Stimulated activated CD8-positive, alpha-beta memory T cell treated with anti-CD3 and anti-CD28 coated beads, Interleukin-15, amount 100 ng/mL, for 24 hours (primary cell): ENCODE results near the gene SMAD3.

Source experiments
- DNase-seq: peaks from one replicate; pipeline ENCODE4 v3.0.0-alpha.2; 2020; ENCODE audit warnings: low read depth

SMAD3 gene

DNA sequence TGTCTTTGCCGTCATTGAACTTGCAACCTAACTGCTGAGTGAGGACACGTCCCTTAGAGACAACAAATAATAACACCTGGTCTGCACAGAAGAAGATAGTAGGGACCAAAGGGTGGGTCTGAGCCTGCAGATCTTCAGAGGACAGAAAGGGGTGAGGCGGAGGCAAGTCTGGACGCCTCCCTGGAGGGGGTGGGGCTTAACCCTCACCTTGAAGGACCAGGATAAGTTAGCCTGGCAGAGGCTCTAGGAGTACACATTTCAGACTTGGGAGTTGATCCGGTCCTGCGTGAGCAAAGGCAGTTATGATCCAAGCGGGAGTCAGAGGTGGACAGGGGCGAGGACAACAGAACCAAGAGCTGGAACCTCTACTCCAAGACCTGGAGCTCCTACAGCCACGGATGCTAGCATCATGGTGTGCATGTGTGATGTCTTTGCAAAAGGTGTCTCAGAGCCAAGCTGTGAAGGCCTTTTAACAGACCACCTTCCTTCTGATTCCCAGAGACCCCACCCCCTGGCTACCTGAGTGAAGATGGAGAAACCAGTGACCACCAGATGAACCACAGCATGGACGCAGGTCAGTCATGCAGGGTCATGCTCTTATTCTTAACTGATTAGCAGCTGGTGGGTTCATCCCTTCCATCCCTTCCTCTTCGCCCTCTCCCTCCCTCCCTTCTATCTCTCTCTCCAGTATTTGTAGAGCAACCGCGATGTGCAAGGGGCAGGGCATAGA is 101.0 kb downstream of the SMAD3 start:
- DNase-seq, result no peak

DNA sequence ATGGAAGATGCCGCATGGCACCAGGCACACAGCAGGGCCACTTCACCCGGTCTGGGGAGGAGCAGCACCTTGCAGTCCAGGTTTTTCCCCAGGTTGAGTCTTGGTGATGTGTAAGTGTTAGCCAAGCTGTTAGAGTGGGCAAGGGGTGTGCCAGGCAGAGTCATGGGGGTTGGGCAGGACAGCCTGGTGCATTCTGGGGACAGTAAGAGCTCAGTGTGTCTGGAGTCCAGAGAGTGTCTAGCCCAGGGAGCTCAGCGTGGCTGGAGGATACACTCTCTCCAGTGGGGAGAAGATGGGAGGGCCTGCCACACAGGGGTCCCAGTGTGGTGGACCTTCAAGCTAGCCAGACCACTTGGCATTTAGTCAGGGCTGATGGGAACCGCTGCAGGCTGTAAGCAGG is 101.7 kb downstream of the SMAD3 start:
- DNase-seq, result no peak

DNA sequence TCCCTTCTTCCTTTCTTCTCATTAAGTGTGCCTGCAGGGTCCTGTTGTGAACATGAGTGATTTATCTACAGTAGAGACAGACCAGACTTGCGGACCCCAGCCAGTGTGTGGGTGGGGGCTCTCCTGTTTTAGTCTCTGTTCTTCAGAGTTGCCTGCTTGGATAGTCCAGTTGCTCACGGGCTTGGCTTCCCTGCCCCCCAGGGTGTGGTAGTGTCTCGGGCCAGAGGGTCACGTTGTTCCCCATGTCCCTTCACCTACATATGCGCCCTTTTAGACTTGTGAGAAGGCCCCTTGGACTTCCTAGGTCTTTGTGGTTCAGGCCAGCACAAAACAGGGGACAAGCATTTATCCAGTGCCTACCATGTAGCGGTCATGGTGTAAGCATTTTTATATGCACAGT is 103.3 kb downstream of the SMAD3 start:
- DNase-seq, result no peak

DNA sequence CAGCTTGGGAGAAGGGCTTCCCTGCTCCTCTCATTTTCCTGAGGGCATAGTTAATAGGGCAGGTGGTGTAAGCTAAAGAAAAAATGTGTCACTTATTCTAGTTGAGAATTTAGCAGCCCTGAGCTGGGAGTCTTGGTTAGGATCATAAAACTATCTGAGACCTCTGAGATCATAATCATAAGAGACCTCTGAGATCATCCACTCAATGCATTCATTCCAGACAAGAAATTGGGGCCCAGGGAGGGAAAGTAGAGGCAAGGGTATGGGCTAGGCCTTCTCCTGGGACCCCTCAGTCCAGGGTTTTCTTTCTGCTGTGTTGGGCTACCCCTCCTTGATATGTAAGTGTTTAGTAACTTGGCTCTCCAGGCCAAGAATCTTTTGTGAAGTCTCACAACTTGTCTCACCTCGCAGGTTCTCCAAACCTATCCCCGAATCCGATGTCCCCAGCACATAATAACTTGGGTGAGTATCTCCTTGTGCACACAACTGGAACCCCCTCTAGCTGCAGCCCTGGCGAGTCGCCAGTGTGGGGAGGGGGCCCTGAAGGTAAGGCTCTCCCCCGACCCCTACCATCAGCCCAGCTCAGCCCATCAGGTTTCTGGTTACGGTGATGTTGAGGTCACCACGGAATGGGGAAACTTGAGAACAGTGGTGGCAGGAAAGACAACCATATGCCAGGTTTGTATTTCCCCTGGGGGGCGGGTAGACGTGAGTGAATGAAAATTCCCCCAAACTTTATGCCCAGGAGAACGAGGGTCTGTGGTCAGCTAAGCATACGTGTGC is 104.9 kb downstream of the SMAD3 start:
- no peak for DNase-seq

DNA sequence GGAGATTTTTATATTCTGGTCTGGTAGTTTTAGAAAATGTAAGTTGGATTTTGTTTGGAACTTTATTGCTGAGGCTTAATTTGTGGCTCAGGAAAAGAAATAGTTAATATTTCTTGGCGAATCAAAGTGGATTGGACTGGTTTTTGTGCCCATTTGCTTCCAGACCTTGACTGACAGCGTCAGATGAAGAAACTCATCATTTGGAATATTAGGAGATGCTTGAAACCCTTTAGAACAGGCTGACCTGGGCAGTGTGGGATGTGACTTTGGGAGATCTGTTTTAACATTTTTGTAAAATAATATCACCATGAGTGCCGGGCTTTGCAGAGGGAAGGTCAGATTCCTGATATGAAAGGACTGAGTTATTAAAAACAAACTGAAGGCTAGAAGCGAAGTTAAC is 106.1 kb downstream of the SMAD3 start:
- DNase-seq, result no peak

- no peak for DNase-seq
These were observed 106.8 kb downstream of the SMAD3 start for GRCh38 chr15:67172172-67172571.

GRCh38 chr15:67173005-67173404 is 107.6 kb downstream of the SMAD3 start:
- DNase-seq, result no peak

DNA sequence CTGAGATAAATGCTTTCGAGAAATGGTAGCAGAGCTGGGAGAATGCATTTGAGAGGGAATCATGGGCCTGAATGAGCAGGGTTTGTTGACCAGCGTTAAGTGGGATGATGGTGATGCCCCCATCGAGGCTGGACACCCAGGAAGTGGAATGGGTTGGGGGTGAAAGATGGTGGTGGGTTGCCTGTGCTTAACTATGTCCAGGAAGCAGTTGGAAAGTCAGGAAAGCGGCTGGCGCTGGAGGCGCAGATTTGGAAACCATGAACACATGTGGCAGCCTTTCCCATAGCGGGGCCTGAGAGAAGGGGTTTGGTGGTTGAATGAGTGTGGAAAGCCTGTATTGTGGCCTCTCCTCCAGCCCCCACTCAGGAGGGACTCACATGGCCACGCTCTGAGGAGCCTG is 108.4 kb downstream of the SMAD3 start:
- DNase-seq, result no peak

GRCh38 chr15:67174446-67174845 is 109.0 kb downstream of the SMAD3 start:
- DNase-seq, result no peak

GRCh38 chr15:67174864-67175573 is 109.6 kb downstream of the SMAD3 start:
- no peak for DNase-seq

DNA sequence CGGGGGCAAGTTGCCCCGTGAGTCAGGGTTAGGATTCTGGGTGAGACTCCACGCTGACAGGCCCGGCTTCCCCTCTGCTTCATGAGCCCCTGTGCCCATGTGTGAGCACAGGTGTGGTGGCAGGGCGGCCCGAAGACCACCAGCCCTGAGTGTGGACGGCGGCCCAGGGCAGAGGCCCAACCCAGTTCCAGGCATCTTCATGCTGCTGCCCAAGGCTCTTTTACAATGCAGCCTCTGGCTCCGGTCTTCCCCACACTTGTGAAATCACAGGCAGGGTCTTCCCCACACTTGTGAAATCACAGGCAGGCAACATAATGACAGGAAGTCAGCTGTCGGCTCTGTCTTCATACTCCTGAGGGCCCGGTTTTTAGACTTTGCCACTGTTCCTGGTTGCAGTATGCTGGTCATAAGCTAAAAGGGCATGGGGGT is 110.3 kb downstream of the SMAD3 start:
- DNase-seq, result no peak

DNA sequence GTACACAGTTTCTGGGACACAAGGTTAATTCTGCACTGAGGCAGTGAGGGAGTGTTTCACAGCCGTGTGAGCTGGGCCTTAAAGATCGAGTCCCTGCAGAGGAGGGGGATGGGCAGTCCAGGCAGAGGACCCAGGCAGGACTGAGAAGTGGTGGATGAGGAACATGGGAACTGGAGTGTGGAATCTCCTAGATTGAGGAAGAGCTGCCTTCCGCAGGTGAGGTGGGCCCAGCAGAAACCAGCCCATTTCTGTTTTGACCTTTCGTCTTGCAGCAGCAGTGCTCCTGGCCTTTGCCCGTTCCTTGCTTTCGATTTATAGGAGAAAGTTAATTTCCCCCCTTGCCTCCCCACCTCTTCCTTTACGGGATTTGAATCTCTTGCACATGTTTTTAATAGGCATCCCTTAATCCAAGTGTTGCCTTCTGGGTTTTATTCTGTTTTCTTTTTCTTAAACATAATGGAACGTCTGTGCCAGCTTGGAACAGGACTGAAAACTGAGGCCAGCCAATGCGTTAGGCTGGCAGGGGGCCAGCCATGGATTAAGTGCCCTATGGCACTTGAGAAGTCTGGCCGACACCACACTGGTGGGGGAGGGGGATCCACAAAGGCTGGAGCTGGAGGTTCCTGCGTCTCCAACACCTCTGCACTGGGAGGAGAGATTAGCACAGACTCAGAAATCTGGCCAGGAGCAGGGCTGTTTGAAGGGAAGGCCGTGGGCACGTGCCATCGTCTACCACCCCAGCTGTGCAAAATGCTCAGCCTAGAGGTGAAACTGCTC is 111.0 kb downstream of the SMAD3 start:
- no peak for DNase-seq

- DNase-seq, result no peak
These were observed 112.3 kb downstream of the SMAD3 start for GRCh38 chr15:67177752-67178151.

DNA sequence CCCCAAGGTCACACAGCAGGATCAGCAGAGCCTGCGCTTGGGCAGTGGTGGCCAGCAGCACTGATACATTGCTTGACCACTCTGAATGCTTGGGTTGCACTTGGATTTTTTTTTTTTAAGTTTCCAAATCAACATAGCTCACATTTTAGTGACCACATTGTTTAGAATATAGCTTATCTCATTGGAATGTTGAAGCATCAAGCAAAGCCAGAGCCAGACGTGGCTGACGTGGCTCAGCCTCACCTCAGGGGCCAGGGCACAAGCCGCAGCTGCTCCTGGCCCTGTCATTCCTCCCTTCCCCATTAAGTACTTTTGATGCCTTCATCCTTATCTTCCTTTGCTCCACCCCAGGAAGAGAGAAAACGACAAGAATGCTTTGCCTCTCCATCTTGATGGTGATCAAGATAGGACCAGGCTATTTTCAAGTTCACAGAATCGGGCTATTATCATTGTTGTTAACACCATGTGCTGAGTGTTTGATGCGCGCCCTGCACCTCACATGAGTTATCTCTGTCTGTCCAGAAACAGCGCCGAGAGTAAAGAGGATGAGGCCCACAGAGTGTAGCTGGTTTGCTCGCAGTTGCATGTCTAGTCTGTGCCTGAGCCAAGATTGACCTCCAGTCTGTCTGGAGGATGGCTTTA is 113.3 kb downstream of the SMAD3 start:
- no peak for DNase-seq

DNA sequence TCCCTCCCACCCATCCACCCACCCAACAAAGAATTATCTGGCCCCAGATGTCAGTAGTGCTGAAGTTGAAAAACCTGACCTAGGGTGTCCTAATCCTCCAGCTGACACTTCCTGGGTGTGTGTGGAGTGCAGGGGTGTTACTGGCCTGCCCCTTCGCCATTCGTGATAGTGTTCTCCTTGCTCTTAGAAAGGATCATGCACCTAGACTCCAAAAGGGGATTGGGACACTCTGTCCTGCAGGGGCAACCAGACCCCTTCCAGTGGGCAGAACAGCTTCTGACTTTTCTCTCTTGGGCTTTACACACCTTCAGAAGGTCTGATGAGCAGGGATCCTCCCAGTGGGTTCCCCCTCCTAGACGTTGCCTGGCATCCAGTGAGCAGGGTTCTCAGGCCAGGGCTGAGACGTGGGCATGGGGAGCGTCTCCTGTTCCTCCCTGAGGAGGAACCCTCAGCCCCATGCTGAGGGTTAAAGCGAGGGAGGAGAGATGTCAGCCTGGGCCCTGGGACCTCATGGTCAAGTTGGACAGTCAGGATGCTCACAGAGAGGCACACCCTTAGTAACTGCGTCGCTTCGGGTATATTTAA is 114.1 kb downstream of the SMAD3 start:
- DNase-seq, result no peak

GRCh38 chr15:67180035-67180434 is 114.6 kb downstream of the SMAD3 start:
- DNase-seq, result no peak

DNA sequence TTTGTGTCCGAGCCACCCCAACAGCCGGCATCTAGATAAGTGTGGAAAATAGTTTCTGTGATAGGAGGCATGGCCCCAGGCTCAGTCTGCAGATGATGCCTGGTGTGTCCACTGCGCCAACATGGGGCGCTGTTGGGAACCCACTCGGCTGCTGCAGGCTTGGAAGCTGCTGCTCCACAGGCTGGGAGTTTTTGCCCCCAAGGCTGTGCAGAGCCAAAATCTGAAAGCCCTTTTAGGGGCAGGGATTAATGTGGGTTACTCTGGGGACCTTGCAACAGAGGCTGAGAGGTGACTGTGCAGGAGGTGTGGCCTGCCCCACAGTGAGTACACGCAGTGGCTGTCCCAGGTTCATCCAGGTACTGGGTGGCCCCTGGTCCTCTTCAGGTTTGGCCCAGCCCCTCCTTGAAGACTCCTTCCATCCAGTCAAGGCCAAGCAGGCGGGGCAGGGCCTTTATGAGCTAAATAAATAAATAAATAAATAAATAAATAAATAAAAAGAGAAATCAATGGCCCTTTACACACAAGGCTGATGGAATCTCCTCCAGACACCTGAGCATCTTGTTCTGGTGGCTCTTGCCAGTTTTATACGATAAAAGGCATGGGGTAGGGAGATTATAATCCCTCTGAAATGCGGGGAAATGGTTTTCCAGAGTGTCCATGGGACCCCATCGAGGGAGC is 115.3 kb downstream of the SMAD3 start:
- no peak for DNase-seq

GRCh38 chr15:67181221-67181639 is 115.8 kb downstream of the SMAD3 start:
- no peak for DNase-seq

DNA sequence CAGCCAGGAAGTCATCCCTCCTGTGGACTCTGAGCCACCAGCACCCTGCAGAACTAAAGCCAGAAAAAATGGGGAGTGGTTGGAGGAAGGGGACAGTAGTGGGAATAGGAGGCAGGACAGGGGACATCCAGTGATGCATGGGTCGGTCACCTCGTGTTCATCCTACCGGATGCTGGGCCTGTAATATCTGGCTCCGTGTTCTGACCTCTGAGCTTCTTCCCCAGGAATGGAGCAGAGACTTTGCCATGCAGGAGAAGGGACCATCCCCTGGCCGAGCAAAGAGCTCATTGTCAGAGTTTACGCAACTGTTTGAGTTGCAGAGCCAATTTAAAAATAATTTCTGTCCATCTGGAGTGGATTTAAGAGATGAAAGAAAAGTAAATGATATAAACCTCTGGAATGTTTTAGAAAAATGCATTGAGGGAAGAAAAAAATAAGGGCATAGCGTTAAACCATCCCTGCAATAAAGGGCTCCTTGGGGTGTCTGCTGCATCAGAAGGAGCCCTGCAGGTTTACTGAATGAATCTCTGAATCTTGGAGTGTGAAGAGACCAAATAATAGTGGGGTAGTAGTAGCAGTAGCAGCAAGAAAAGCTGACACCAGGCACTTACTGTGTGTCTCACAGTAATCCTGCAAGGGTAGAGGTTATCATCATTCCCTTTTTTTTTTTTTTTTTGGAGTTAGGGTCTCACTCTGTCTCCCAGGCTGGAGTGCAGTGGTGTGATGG is 118.2 kb downstream of the SMAD3 start:
- DNase-seq, result no peak
